GM21786 (cell line): ENCODE measurements around the gene THAP9.
"Not testable (repeated sequence)": the region's sequence is repeated elsewhere in the genome, so short reads cannot be mapped to it uniquely, and the experiment has no call there.

Experiments
- ATAC-seq: cut with Tn5 transposase; IDR thresholded peaks from one replicate; pipeline ENCODE4 v1.9.1; 2021; ENCODE audit not compliant: unreplicated experiment

The THAP9 gene

GRCh38 chr4:82893942-82894341 lies 6.6 kb upstream of the THAP9 start:
- no peak for ATAC-seq

- ATAC-seq, result no peak
These were observed 3.8 kb upstream of the THAP9 start for GRCh38 chr4:82896755-82897154.

- ATAC-seq, result no peak
These were observed 2.0 kb upstream of the THAP9 start for GRCh38 chr4:82898322-82899243.

- ATAC-seq, result no peak
These were observed 1.0 kb upstream of the THAP9 start for GRCh38 chr4:82899374-82900065.

- peak; percentile 0 for ATAC-seq
These were observed 497 bp upstream of the THAP9 start for GRCh38 chr4:82900066-82900410.

GRCh38 chr4:82901183-82901718 lies 716 bp downstream of the THAP9 start:
- ATAC-seq, result no peak

GRCh38 chr4:82903737-82904136 lies 3.2 kb downstream of the THAP9 start:
- ATAC-seq, result no peak

GRCh38 chr4:82905205-82905604 lies 4.7 kb downstream of the THAP9 start:
- ATAC-seq, result peak; percentile 53

- ATAC-seq, result peak; percentile 47
These were observed 5.9 kb downstream of the THAP9 start for GRCh38 chr4:82906469-82906868.

- no peak for ATAC-seq
These were observed 8.8 kb downstream of the THAP9 start for GRCh38 chr4:82909326-82909725.

- no peak for ATAC-seq
These were observed 12.8 kb downstream of the THAP9 start for GRCh38 chr4:82913305-82913704.

- ATAC-seq, result not testable (repeated sequence)
These were observed 13.4 kb downstream of the THAP9 start for GRCh38 chr4:82913968-82914367.

GRCh38 chr4:82918091-82918490 lies 17.6 kb downstream of the THAP9 start:
- ATAC-seq, result no peak

- no peak for ATAC-seq
These were observed 18.9 kb downstream of the THAP9 start for GRCh38 chr4:82919386-82919785.

- ATAC-seq, result no peak
These were observed 21.3 kb downstream of the THAP9 start for GRCh38 chr4:82921795-82922194.

GRCh38 chr4:82930848-82931755 lies 30.6 kb downstream of the THAP9 start:
- no peak for ATAC-seq

GRCh38 chr4:82934441-82934840 lies 33.9 kb downstream of the THAP9 start:
- ATAC-seq, result no peak

GRCh38 chr4:82939414-82939813 lies 38.9 kb downstream of the THAP9 start:
- no peak for ATAC-seq

GRCh38 chr4:82947498-82947897 lies 47.0 kb downstream of the THAP9 start:
- no peak for ATAC-seq

- no peak for ATAC-seq
These were observed 48.2 kb downstream of the THAP9 start for GRCh38 chr4:82948647-82949204.

GRCh38 chr4:82951196-82951595 lies 50.7 kb downstream of the THAP9 start:
- no peak for ATAC-seq
